Stimulated activated effector memory CD8-positive, alpha-beta T cell treated with anti-CD3 and anti-CD28 coated beads, Interleukin-12 subunit alpha, Interleukin-12 subunit beta, amount 100 ng/mL, for 72 hours (primary cell): ENCODE data around the gene SUZ12.
"Not testable (repeated sequence)": the region's sequence is repeated elsewhere in the genome, so short reads cannot be mapped to it uniquely, and the experiment has no call there.

Experiments
- ATAC-seq: fragments of 150-1000 bp; cut with Tn5 transposase; 2 replicates; pipeline ENCODE4 v1.10.0; 2021
- DNase-seq, 2 donors: peaks; one replicate each; pipeline ENCODE4 v3.0.0; 2021 to 2022; ENCODE audit warnings: low spot score in 2 of 2
- H3K27ac Mint-ChIP-seq: one replicate; pipeline ENCODE4 v1.8.0; 2022; ENCODE audit warnings: mild to moderate bottlenecking, mixed read lengths
- H3K36me3 Mint-ChIP-seq: one replicate; pipeline ENCODE4 v1.8.0; 2022; ENCODE audit warnings: mild to moderate bottlenecking, mixed read lengths
- H3K4me1 Mint-ChIP-seq: one replicate; pipeline ENCODE4 v1.8.0; 2022; ENCODE audit warnings: mixed read lengths
- H3K4me3 Mint-ChIP-seq: one replicate; pipeline ENCODE4 v1.8.0; 2022; ENCODE audit warnings: mild to moderate bottlenecking, mixed read lengths
- H3K9me3 Mint-ChIP-seq: one replicate; pipeline ENCODE4 v1.8.0; 2022; ENCODE audit warnings: mixed read lengths

SUZ12 gene

DNA sequence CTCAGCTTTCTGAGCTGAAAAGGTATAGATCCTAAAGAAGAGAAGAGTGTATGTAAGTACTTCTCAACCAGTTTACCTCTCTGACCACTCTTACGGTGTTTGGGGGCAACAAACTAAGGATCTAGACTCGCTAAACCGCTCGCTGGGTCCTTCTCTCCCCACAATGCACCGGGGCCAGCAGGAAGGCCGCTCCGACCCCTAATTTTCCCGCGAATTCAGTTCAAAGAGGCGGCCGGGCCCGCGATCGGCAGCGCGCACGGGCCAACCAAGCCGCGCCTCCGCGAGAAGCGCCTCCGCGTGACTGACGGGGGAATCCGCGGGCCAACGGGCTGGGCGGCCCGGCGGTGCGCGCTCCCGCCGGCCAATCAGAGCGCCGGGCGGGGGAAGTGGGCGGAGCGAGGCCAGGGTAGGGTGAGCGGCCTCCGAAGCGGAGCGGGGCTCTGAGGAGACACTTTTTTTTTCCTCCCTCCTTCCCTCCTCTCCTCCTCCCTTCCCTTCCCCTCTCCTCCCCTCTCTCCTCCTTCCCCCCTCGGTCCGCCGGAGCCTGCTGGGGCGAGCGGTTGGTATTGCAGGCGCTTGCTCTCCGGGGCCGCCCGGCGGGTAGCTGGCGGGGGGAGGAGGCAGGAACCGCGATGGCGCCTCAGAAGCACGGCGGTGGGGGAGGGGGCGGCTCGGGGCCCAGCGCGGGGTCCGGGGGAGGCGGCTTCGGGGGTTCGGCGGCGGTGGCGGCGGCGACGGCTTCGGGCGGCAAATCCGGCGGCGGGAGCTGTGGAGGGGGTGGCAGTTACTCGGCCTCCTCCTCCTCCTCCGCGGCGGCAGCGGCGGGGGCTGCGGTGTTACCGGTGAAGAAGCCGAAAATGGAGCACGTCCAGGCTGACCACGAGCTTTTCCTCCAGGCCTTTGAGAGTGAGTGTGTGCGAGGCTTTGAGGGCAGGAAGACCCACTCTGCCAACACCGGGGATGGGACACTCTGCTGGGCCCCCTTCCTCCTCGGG is at the start of gene SUZ12:
Gene SUZ12 (plus strand): TSS at position 393 of the 995 bp plus-strand sequence. CDS start 240 bp downstream, at position 633.
- H3K9me3 Mint-ChIP-seq, H3K4me1 Mint-ChIP-seq: not testable (repeated sequence)
- Mint-ChIP-seq H3K36me3 (peaks cover 29% of the 10 kb centered on the region), H3K4me3 (peak within 1 kb of the TSS; percentile 72), H3K27ac (peak within 1 kb of the TSS; percentile 88)
- ATAC-seq (peak; percentile 95), DNase-seq (peak; percentile 77 to 91)

GRCh38 chr17:31888124-31888523 is 48.7 kb upstream of the SUZ12 start:
- H3K9me3 Mint-ChIP-seq, result no peaks in the 10 kb centered on the region
- DNase-seq (no peak), ATAC-seq (no peak)
- H3K4me3 Mint-ChIP-seq, result no peak overlapping the region
- peaks cover 100% of the 10 kb centered on the region for H3K36me3 Mint-ChIP-seq
- no peaks in the 10 kb centered on the region for H3K4me1 Mint-ChIP-seq
- H3K27ac Mint-ChIP-seq, result no peak overlapping the region

DNA sequence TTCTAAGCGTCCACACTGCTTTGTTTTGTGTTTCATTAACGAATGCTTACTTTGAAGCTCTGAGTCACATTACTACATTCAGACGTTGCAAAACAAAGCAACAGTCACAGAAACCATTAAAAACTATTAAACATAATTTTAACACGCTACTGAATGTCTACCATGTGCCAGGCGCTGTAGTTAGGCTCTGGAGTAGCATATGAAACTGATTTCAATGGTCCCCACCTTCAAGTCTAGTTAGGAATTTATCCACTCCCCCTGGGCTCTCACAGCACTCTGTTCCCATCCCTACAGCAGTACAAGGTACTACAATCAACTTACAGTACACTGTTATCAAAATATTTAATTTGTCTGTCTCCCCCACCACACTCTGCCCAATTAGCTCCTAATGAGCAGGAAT is 35.9 kb upstream of the SUZ12 start:
- Mint-ChIP-seq H3K36me3 (peaks cover 45% of the 10 kb centered on the region), H3K27ac (no peak overlapping the region), H3K4me3 (no peak overlapping the region), H3K4me1 (no peaks in the 10 kb centered on the region), H3K9me3 (no peaks in the 10 kb centered on the region)
- ATAC-seq (no peak), DNase-seq (no peak)

GRCh38 chr17:31902693-31903092 is 34.1 kb upstream of the SUZ12 start:
- Mint-ChIP-seq H3K4me3 (no peak overlapping the region), H3K36me3 (peaks cover 27% of the 10 kb centered on the region), H3K9me3 (no peaks in the 10 kb centered on the region), H3K4me1 (no peaks in the 10 kb centered on the region), H3K27ac (no peak overlapping the region)
- no peak for DNase-seq
- ATAC-seq, result no peak

DNA sequence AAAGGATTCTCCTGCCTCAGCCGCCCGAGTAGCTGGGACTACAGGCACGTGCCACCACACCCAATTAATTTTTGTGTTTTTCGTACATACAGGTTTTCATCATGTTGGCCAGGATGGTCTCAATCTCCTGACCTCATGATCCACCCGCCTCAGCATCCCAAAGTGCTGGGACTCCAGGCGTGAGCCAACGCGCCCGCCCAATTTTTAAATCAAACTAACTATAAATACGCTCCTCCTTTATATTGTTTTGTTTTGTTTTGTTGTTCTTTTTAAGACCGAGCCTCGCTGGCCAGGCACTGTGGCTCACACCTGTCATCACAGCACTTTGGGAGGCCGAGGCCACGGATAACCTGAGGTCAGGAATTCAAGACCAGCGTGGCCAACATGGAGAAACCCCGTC is 33.4 kb upstream of the SUZ12 start:
- Mint-ChIP-seq H3K4me1 (no peaks in the 10 kb centered on the region), H3K36me3 (peaks cover 20% of the 10 kb centered on the region), H3K4me3 (no peak overlapping the region), H3K9me3 (no peaks in the 10 kb centered on the region), H3K27ac (no peak overlapping the region)
- ATAC-seq (no peak), DNase-seq (no peak)

GRCh38 chr17:31907342-31907962 is 29.4 kb upstream of the SUZ12 start:
- DNase-seq, result no peak
- Mint-ChIP-seq H3K36me3 (no peaks in the 10 kb centered on the region), H3K4me3 (no peak overlapping the region)

DNA sequence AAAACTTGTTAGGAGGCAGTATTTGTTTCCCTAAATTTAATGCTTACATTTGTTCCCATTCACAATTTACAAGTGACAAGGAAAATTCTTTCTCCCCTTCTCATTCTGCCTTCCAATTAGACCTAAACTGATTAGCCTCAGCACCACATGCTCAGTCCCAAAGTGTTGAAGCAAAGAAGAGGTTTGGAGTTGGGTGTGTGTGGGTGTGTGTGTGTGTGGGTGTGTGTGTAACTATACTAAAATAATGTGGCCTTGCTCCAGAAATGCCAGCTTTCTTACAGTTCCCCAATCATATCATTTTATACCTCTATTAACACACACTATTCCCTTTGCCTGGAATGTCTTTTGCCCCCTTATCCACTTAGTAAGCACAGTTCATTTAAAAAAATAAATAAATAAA is 28.4 kb upstream of the SUZ12 start:
- Mint-ChIP-seq H3K9me3 (no peaks in the 10 kb centered on the region), H3K4me1 (no peaks in the 10 kb centered on the region), H3K36me3 (no peaks in the 10 kb centered on the region), H3K4me3 (no peak overlapping the region), H3K27ac (no peak overlapping the region)
- DNase-seq (no peak), ATAC-seq (no peak)

More at GRCh38 chr17:31907342-31907962, 29.4 kb upstream of the SUZ12 start:
- no peak for ATAC-seq
- no peaks in the 10 kb centered on the region for H3K4me1 Mint-ChIP-seq
- no peak overlapping the region for H3K27ac Mint-ChIP-seq
- H3K9me3 Mint-ChIP-seq, result no peaks in the 10 kb centered on the region

GRCh38 chr17:31912705-31913104 is 24.1 kb upstream of the SUZ12 start:
- H3K4me3 Mint-ChIP-seq, H3K27ac Mint-ChIP-seq, H3K4me1 Mint-ChIP-seq, H3K36me3 Mint-ChIP-seq, DNase-seq, ATAC-seq, H3K9me3 Mint-ChIP-seq: not testable (repeated sequence)

- H3K27ac Mint-ChIP-seq, result no peak overlapping the region
- DNase-seq (no peak), ATAC-seq (no peak)
- no peaks in the 10 kb centered on the region for H3K4me1 Mint-ChIP-seq
- no peaks in the 10 kb centered on the region for H3K36me3 Mint-ChIP-seq
- H3K9me3 Mint-ChIP-seq, result no peaks in the 10 kb centered on the region
- no peak overlapping the region for H3K4me3 Mint-ChIP-seq
These were observed 21.2 kb upstream of the SUZ12 start for GRCh38 chr17:31915456-31916100.

GRCh38 chr17:31916491-31917064 is 20.2 kb upstream of the SUZ12 start:
- Mint-ChIP-seq H3K27ac (no peak overlapping the region), H3K36me3 (no peaks in the 10 kb centered on the region), H3K4me1 (no peaks in the 10 kb centered on the region), H3K9me3 (no peaks in the 10 kb centered on the region), H3K4me3 (no peak overlapping the region)
- DNase-seq, result no peak
- ATAC-seq, result peak; percentile 11

DNA sequence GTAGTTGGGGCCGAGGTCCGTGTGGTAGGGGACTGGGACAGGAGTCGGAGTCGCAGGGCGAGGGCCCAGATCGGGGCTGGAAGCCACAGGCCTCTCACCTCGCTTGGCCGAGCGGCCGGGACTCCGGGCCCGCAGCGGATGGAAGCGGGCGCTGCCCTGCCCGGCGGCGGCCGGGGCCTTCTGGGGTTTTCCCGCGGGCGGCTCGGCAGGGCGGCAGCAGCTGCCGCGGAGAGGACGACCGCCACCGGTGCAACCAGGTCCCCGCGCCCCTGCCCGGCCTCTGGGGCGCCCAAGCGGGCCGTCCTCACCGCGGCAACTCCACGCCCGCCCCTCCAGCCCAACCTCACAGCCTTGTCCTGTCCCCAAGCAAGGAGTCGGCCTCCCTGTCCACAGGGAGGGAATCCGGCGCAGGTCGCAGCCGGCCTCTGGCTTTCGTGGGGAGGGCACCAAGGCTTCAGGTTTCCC is 19.7 kb upstream of the SUZ12 start:
- H3K36me3 Mint-ChIP-seq, result no peaks in the 10 kb centered on the region

GRCh38 chr17:31917721-31918120 is 19.1 kb upstream of the SUZ12 start:
- H3K4me3 Mint-ChIP-seq, H3K27ac Mint-ChIP-seq, H3K4me1 Mint-ChIP-seq, ATAC-seq, DNase-seq, H3K36me3 Mint-ChIP-seq, H3K9me3 Mint-ChIP-seq: not testable (repeated sequence)

More for the DNA sequence above, 19.7 kb upstream of the SUZ12 start:
- DNase-seq, result no peak
- no peaks in the 10 kb centered on the region for H3K9me3 Mint-ChIP-seq
- no peak overlapping the region for H3K4me3 Mint-ChIP-seq
- no peak overlapping the region for H3K27ac Mint-ChIP-seq
- ATAC-seq, result peak; percentile 11
- H3K4me1 Mint-ChIP-seq, result no peaks in the 10 kb centered on the region

- no peak overlapping the region for H3K27ac Mint-ChIP-seq
- H3K9me3 Mint-ChIP-seq, result no peaks in the 10 kb centered on the region
- H3K4me3 Mint-ChIP-seq, result no peak overlapping the region
- DNase-seq, result no peak
- H3K36me3 Mint-ChIP-seq, result no peaks in the 10 kb centered on the region
- no peaks in the 10 kb centered on the region for H3K4me1 Mint-ChIP-seq
- ATAC-seq, result no peak
These were observed 18.1 kb upstream of the SUZ12 start for GRCh38 chr17:31918701-31919128.

DNA sequence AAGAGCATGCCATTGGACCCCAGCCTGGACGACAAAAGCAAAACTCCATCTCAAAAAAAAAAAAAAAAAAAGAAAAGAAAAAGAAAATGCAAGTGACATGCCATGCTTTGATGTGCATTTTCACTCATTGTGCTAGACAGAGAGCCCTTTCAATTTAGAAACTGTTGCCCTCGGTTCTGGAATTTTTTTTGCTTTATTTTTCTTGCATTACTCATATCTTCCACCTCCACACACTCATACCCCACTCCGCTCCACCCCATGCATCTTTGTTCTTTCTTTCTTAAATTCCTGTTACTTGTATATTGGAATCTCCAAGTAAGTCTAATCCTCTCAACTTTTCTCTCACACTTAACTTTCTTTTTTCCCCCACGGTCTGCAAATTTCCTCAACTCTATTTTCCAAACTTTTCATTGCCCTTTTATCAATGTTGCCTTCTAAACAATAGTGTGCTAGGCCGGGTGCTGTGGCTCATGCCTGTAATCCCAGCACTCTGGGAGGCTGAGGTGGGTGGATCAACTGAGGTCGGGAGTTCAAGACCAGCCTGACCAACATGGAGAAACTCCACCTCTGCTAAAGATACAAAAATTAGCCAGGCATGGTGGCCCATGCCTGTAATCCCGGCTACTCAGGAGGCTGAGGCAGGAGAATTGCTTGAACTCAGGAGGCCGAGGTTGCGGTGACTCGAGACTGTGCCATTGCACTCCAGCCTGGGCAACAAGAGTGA is 16.8 kb upstream of the SUZ12 start:
- Mint-ChIP-seq H3K4me3 (no peak overlapping the region), H3K4me1 (no peaks in the 10 kb centered on the region), H3K27ac (no peak overlapping the region), H3K36me3 (no peaks in the 10 kb centered on the region), H3K9me3 (no peaks in the 10 kb centered on the region)
- no peak for DNase-seq
- ATAC-seq, result peak; percentile 73
